GM18526 (cell line): ENCODE results near the gene MAGI2.

Source experiments
- POLR2A ChIP-seq: IDR thresholded peaks from 3 replicates; pipeline ENCODE4 v1.6.1; 2011; ENCODE audit not compliant: insufficient read length; ENCODE audit errors: extremely low read depth

The MAGI2 gene

GRCh38 chr7:78099715-78100394 is 1353.6 kb downstream of the MAGI2 start:
- TF ChIP-seq POLR2A, result no peak

- no peak for TF ChIP-seq POLR2A
Measured at GRCh38 chr7:78095549-78095948, 1357.9 kb downstream of the MAGI2 start.

DNA sequence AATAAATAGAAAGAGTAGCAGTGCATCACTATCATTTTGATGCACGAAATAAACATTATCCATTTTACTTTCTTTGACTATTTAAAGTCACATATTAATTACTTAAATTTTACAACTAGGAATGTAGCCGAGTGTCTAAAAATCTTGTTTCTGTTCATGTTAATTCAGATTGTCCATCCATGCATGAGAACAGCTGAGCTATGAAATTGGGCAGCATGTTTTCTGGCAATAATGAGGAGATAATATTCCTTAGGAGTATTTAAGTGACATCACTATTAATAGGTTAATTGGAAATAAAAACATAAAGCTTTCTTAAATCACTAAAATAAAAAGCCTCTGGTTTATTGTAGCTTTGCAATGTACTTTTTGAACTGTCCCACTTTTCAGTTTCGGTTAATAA is 1361.1 kb downstream of the MAGI2 start:
- no peak for TF ChIP-seq POLR2A

DNA sequence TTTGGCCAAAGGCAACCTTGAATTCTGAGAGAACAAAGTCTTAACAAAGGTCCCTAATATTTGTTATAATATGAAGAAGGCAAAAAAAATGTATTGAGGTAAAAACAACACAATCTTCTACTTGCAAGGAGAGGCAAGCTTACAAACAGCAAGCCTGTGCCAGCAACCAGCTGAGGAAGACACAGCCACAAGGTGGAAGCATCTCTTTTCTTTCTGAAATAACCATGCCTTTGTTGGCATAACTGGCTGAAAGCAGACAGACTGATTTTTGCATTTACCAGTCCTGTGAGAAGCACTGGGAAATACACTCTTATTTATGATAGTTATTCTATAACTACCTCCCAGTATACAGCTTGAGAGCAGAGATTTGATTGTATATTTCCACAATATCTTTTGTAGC is 1362.9 kb downstream of the MAGI2 start:
- no peak for TF ChIP-seq POLR2A

- TF ChIP-seq POLR2A, result no peak
Measured at GRCh38 chr7:78083476-78084120, 1369.9 kb downstream of the MAGI2 start.

DNA sequence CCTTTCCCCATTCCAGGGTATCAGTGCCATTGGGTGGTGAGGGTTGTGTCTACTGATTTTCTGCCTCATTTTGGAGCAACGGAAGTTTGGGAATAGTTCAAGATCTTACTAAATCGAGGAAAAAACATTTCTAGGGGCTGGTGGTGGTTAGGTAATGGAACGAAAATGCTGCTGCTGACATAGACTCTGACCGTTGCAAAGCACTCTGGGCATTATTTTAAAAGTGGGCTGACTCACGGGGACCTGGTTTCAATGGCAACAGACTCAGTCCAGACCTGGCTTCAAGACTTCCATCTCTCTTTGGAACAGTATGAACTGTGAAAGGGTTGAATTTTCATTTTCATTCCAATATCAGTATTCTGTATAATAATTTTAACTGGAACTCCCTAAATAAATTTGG is 1370.9 kb downstream of the MAGI2 start:
- TF ChIP-seq POLR2A, result no peak

DNA sequence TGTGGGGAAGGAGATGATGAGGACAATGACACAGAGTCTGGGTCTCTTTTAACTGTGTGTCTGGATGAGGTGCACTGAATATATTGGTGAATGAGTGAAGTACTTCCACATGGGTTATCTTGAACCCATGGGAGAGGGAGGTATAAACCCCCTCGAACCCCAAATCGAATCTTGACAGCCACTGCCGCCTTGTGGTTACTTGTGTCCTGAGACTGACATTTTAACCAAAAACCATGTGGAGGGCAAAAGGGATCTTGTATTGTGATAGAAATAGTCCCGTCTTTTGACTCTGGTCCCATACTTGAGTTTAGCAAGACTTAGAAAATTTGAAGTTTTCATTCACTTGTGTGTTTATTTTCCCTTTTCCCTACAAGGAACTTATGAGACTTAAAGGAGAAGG is 1371.6 kb downstream of the MAGI2 start:
- TF ChIP-seq POLR2A, result no peak

- no peak for TF ChIP-seq POLR2A
Measured at GRCh38 chr7:78081344-78081743, 1372.1 kb downstream of the MAGI2 start.

GRCh38 chr7:78080811-78081210 is 1372.7 kb downstream of the MAGI2 start:
- no peak for TF ChIP-seq POLR2A

DNA sequence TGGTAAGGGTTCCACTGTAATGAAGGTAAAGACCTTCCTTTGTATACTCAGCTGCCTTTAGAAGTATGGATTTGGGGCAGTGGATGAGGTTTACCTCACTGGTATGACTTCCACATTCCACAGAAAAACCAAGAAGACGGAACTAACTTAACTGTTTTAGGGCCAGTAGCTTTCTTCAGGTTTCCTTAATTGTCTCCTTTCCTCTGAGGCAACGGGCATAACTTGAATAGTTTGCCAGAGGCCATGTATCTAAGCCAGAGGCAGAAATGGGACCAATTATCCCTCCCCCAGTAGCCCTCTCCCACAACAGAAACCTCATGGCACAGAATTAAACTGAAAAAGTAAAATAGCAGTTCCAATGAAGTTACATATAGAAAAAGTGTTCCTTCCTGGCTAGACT is 1373.2 kb downstream of the MAGI2 start:
- TF ChIP-seq POLR2A, result no peak

- TF ChIP-seq POLR2A, result no peak
Measured at GRCh38 chr7:78074713-78075112, 1378.8 kb downstream of the MAGI2 start.

GRCh38 chr7:78073609-78074382 is 1379.7 kb downstream of the MAGI2 start:
- TF ChIP-seq POLR2A, result no peak

- no peak for TF ChIP-seq POLR2A
Measured at GRCh38 chr7:78072201-78072590, 1381.3 kb downstream of the MAGI2 start.

DNA sequence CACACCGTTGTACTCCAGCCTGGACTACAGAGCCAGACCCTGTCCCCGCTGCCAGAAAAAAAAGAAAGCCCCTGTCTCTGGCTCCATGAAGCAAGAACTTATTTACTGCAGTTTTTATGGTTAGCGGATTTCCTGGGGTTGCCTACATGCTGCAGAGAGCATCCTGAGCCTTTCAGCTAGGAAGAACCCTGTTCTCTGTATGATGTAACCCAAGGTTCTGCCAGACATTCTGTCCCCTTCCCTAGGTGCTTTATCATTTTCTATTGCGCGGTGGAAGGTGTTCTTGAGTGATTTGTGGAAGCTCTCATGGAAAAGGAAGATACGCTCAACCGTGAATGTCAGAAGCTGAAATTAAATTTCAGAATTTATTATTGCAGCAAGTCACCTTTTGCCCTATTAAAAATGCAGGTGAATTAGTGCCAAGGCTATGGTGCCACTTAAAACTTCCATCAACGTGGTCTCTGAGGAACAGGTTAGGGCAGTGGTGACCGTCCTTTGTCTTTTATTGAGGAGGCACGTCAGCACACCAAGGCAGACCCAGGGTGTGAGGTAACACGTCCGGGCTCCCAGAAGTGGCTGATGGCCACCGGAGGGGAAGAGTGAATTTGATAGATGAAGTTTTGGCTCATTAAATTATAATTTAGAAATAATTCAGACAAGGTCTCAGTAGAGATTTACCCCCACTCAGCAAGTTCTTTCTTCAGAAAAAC is 1381.8 kb downstream of the MAGI2 start:
- no peak for TF ChIP-seq POLR2A

GRCh38 chr7:78066599-78066998 is 1386.9 kb downstream of the MAGI2 start:
- TF ChIP-seq POLR2A, result no peak

- TF ChIP-seq POLR2A, result no peak
Measured at GRCh38 chr7:78063758-78064157, 1389.7 kb downstream of the MAGI2 start.

DNA sequence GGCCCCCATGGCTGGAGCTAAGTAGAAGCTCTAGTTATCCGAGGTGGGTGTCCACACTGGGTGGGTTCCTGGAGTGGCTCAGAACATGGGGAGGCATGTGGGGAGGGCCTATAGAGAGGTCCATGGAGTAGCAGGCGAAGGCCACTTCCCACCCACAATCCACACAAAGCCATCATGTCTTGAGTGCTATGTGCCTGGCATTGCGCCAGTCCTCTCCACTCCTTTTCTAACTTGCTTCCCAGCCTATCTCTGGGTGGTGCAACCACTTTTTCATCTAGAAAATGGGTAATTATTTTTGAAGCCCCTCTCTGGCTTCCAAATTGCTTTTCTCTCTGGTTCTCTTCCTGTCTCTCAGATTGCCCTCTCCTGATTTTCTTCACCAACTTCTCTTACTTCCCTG is 1391.3 kb downstream of the MAGI2 start:
- no peak for TF ChIP-seq POLR2A
